GM18507 (cell line): ENCODE data around the gene OR2K2.
"Not testable (repeated sequence)": the region's sequence is repeated elsewhere in the genome, so short reads cannot be mapped to it uniquely, and the experiment has no call there.

Experiments
- DNase-seq: peaks from one replicate; pipeline ENCODE4 v3.0.0; 2011; ENCODE audit warnings: low read depth; ENCODE audit not compliant: insufficient read length; ENCODE audit errors: extremely low spot score
- FAIRE-seq: peaks from 2 replicates; lab custom pipeline; 2011; peaks lifted over from hg19 to GRCh38; lab: Jason Lieb, UNC

Gene OR2K2

DNA sequence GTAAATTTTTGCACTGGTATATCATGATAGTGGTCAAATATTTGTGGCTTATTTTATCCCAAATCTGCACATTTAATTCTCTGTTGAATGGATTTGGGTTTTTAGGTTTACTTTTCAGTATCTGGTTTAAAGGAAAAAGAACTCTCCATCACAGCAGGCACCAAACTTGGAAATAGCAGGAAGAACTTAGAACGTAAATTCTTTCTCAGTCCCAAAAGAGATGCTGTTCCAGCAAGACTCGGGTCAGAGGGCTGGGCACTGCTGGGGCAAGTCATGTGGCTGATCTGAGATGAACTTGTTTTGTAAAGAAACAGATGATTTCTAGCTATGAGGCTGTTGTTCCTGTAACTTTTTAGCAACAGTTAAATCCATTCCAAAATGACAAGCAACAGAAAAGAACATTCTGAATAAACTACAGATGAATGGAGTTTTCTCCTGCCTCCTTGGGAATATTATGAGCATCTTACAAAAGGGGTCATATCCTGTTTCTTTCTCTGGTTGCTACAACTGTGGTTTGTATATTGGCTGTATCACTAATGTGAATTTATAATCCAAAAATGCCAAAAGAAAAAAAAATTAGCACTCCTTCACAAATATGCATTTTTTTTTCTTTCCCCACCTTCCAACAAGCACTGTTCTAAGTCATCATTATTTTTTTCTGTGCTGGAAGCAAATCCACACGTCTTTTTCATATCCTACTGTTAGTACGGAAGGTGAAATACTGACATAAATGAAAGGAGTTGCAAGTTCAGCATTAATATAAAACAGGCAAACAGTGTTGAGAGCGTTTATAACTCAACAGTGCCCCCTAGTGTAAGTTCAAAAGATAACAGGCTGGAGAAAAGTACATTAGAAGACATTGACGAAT, 31.1 kb downstream of the OR2K2 start:
- DNase-seq (peak; percentile 8), FAIRE-seq (peak; percentile 89)

GRCh38 chr9:111298111-111298510, 31.9 kb downstream of the OR2K2 start:
- FAIRE-seq (no peak), DNase-seq (no peak)

DNA sequence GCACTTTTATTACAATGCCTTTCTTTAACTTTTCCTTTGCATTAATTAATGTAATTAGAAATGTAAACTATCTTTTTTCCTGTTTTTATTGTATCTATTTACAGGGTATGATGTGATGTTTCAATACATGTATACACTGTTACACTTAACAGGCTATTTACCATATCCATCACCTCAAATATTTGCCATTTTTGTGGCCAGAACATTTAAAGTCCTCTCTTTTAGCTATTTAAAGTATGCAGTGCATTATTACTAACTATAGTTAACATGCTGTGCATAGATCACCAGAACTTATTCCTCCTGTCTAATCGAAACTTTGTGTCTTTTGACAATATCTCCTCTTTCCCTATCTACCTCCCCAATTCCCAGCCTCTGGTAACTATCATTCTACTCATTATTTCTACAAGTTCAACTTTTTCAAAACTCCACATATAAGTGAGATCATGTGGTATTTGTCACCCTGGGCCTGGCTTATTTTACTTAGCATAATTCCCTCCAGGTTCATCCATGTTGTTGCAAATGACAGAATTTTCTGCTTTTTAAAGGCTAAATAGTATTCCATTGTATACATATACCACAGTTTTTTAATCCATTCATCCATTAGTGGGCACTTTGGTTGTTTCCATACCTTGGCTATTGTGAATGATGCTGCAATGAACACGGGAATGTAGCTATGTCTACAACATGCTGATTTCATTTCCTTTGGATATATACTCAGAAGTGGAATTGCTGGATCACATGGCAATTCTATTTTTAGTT, 32.8 kb downstream of the OR2K2 start:
- FAIRE-seq (no peak), DNase-seq (no peak)

DNA sequence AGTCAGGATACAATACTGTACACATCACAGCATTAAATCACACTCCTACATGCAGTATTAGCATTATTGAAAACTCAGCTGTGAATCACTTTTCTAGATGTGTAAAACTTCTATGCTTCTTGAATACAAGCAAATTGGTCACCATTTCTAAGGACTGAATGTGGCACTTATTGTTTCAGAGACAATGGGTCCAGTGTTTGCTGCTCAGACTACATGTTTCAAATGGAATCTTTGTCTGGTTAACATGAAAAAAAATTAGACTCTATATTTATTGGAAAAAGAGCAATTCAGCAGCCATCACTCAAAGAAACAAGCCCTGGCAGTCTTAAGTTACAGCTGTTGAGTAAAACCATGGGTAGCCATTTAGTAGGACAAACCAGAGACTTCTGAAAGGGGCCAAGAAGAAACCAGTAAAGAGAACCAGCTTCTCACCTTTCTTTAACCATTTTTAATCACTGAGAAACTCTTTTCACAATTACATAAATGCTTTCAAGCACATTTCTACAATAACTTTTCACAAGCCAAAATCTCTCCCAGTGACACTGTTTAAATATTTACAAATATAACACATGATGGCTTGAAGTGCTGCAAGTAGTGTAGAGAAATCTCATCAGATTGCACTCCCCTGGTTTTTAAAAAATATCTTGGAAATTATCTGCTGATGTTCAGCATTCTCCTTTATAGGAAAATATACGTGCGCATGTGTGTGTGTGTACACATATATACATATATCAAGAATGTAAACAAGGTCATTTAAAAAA, 35.2 kb downstream of the OR2K2 start:
- FAIRE-seq (no peak), DNase-seq (no peak)

- no peak for FAIRE-seq
- no peak for DNase-seq
These were observed 42.9 kb downstream of the OR2K2 start for GRCh38 chr9:111287127-111287526.

- DNase-seq: no peak
- FAIRE-seq: no peak
These were observed 45.3 kb downstream of the OR2K2 start for GRCh38 chr9:111284703-111285102.

DNA sequence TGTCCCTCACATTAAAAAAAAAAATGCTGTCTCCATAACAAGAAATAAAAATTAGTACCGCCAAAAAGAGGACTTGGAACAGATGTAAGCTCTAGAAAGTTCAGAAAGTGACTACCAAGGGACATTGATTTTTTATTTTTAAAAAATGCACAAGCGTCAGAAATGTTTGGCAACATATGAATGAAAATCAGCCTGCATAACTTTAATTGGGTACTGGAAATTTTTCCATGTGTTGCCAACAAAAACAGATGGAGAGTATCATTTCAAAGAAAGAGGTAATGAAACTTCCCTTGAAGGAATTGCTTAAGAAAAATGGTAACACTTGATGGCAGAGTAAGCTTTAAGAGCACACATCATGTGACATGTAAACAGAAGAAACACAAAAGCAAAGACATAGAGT, 47.2 kb downstream of the OR2K2 start:
- DNase-seq (no peak), FAIRE-seq (no peak)

GRCh38 chr9:111280795-111281194, 49.2 kb downstream of the OR2K2 start:
- not testable (repeated sequence) for FAIRE-seq

More at GRCh38 chr9:111280795-111281194, 49.2 kb downstream of the OR2K2 start:
- DNase-seq: not testable (repeated sequence)
